Muscle layer of colon (tissue), 2 donors: ENCODE data around the gene CNOT6L.
"Not testable (repeated sequence)": the region's sequence is repeated elsewhere in the genome, so short reads cannot be mapped to it uniquely, and the experiment has no call there.

Source experiments
- H3K27ac ChIP-seq: one replicate; pipeline ENCODE4 v1.7.0; 2013; ENCODE audit warnings: low read depth, mild to moderate bottlenecking, low read length, moderate library complexity
- H3K27me3 ChIP-seq, 2 donors: one replicate each; pipeline ENCODE4 v1.7.0; 2013; ENCODE audit warnings: low read length in 2 of 2, mild to moderate bottlenecking in 2 of 2; ENCODE audit not compliant: insufficient read depth in 2 of 2, control insufficient read depth in 1 of 2
- H3K36me3 ChIP-seq: one replicate; pipeline ENCODE4 v1.7.0; 2013; ENCODE audit warnings: mild to moderate bottlenecking, low read length; ENCODE audit not compliant: insufficient read depth
- H3K4me1 ChIP-seq: one replicate; pipeline ENCODE4 v1.7.0; 2013; ENCODE audit warnings: mild to moderate bottlenecking, low read length; ENCODE audit not compliant: insufficient read depth
- H3K4me3 ChIP-seq, 2 donors: one replicate each; pipeline ENCODE4 v1.7.0; 2013; ENCODE audit warnings: low read length in 2 of 2, low read depth in 1 of 2, mild to moderate bottlenecking in 1 of 2, moderate library complexity in 1 of 2
- H3K9ac ChIP-seq: one replicate; pipeline ENCODE4 v1.7.0; 2013; ENCODE audit warnings: low read length
- H3K9me3 ChIP-seq: one replicate; pipeline ENCODE4 v1.7.0; 2013; ENCODE audit warnings: mild to moderate bottlenecking, low read length
- donor health status: abdominal sarcoma.
- donor health status: Adenocarcinoma of cecum.

The CNOT6L gene

DNA sequence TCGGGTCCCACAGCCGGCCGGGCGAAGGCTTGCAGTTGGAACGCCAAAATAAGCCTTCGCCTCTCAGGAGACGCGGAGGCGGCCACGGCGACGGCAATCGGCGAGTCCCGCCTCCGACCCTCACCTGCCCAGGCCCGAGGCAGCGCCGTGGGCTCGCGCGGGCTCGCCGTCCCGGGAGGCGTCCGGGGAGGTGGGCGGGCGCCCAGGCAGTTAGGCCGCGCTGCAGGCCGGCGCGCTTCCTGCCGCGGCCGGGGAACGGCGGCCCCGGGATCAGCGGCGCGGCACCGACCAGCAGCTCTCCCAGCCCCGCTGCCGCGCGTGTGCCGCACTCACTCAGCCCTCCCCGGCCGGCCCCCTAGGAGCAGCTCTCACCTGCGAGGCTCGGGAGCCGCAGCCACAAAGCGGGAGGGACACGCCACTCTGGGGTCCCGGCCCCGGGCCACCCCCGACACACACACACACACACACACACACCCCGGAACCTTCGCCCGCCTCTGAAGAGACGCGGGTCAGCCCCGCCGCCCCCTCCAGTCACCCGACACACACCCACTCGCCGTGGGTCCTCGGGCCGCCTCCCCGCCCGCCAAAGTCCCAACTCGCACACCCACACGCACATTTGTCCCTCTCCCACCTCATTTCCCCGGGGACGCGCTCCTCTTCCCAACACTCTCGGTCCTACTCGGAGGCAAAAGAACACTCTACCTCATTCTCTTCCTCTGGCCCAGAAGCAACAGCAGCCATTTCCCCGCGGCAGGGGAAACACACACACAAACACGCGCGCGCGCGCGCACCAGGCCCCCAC, at the start of gene CNOT6L:
CNOT6L (minus strand) TSS at position 767 of the 802 bp plus-strand sequence; CDS start at position 707, 60 bp downstream.
- Histone ChIP-seq H3K4me3 (peak within 1 kb of the TSS; percentile 91 to 99), H3K27me3 (no peaks in the 10 kb centered on the region), H3K4me1 (peaks cover 29% of the 10 kb centered on the region), H3K9me3 (no peaks in the 10 kb centered on the region), H3K9ac (peak within 1 kb of the TSS; percentile 92), H3K27ac (peak within 1 kb of the TSS; percentile 100), H3K36me3 (no peaks in the 10 kb centered on the region)

DNA sequence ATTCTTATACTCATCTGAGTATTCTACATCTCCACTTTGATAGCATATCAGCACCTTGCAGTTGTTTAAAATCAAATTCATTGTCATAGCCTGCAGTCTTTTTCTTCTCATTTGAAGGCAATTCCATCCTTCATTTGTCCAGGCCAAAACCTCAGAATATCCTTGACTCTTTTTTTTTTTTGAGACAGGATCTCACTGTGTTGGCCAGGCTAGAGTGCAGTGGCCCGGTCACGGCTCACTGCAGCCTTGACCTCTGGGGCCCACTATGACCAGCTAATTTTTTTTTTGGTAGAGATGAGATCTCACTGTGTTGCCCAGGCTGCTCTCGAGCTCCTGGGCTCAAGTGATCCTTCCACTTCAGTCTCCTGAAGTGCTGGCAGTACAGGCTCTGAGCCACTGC, 46.1 kb upstream of the CNOT6L start:
- Histone ChIP-seq H3K27ac (no peak overlapping the region), H3K4me1 (peaks cover 8% of the 10 kb centered on the region), H3K27me3 (no peaks in the 10 kb centered on the region), H3K9me3 (no peaks in the 10 kb centered on the region), H3K4me3 (no peak overlapping the region), H3K36me3 (no peaks in the 10 kb centered on the region), H3K9ac (no peak overlapping the region)

DNA sequence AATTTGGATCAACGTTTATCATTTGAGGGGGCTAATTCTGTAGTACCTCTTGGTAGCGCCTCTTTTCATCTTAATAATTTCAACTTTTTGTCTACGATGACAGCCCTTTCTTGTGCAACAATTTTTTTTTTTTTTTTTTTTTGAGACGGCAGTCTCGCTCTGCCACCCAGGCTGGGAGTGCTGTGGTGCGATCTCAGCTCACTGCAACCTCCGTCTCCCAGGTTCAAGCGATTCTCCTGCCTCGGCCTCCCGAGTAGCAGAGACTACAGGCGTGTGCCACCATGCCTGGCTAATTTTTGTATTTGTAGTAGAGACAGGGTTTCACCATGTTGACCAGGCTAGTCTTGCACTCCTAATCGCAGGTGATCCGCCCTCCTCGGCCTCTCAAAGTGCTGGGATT, 44.2 kb upstream of the CNOT6L start:
- H3K9me3 ChIP-seq, H3K27me3 ChIP-seq, H3K36me3 ChIP-seq, H3K4me1 ChIP-seq, H3K27ac ChIP-seq: not testable (repeated sequence)
- peak overlapping the region; percentile 93 for H3K9ac ChIP-seq
- peak overlapping the region; percentile 83 to 86 for H3K4me3 ChIP-seq

DNA sequence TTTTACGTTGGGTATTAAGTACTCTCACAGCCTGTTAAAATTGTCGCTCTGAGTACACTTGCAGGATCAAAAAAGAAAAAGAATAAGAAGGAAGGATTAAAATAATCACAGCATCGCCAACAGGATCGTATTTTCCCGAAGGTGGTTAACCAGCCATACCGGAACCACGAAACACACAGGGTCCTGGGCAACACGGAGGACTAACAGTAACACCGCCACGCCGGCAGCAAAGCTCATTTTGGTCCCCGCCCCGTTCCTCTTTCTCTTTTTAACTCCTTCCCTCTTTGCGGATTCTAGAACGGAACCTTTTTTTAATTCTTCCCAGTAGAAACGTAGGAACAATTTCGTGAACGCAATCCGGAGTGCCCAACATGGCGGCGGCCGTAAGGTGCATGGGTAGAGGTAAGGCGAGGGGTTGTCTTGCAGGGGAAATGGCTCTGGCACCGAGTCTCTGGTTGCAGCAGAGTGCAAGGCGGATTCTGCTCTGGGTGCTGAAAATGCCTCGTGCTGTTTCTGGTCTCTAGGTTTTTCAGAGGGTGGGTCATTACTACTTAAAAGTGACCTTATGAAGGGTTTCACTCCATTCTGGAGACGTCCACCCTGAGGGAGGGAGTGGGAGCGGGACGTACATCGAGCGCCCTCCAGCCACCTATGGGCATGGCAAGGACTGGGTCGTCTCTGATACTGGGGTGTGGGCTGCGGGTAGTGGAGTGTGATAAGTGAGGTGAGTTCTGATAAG, 43.5 kb upstream of the CNOT6L start, which contains the start of gene MRPL1:
MRPL1 (plus strand) TSS at position 353 of the 739 bp plus-strand sequence; CDS start at position 372, 19 bp downstream.
- Histone ChIP-seq H3K27me3 (no peaks in the 10 kb centered on the region), H3K36me3 (no peaks in the 10 kb centered on the region)

GRCh38 chr4:77861495-77861894, 42.3 kb upstream of the CNOT6L start:
- Histone ChIP-seq H3K27me3 (no peaks in the 10 kb centered on the region), H3K27ac (peak overlapping the region; percentile 93), H3K9me3 (no peaks in the 10 kb centered on the region), H3K9ac (no peak overlapping the region), H3K36me3 (no peaks in the 10 kb centered on the region), H3K4me3 (peak overlapping the region; percentile 83 to 86), H3K4me1 (peaks cover 8% of the 10 kb centered on the region)

More for the DNA sequence above, 43.5 kb upstream of the CNOT6L start, which contains the start of gene MRPL1:
- peaks cover 8% of the 10 kb centered on the region for H3K4me1 ChIP-seq
- peak within 1 kb of the TSS; percentile 93 for H3K9ac ChIP-seq
- peak within 1 kb of the TSS; percentile 83 to 86 for H3K4me3 ChIP-seq
- H3K27ac ChIP-seq = peak within 1 kb of the TSS; percentile 93
- no peaks in the 10 kb centered on the region for H3K9me3 ChIP-seq

- peaks cover 8% of the 10 kb centered on the region for H3K4me1 ChIP-seq
- no peaks in the 10 kb centered on the region for H3K36me3 ChIP-seq
Measured at GRCh38 chr4:77859256-77859655, 40.1 kb upstream of the CNOT6L start.

GRCh38 chr4:77856152-77856551, 37.0 kb upstream of the CNOT6L start:
- no peak overlapping the region for H3K27ac ChIP-seq

More at GRCh38 chr4:77859256-77859655, 40.1 kb upstream of the CNOT6L start:
- Histone ChIP-seq H3K27ac (no peak overlapping the region), H3K4me3 (no peak overlapping the region), H3K27me3 (no peaks in the 10 kb centered on the region), H3K9me3 (no peaks in the 10 kb centered on the region), H3K9ac (no peak overlapping the region)

DNA sequence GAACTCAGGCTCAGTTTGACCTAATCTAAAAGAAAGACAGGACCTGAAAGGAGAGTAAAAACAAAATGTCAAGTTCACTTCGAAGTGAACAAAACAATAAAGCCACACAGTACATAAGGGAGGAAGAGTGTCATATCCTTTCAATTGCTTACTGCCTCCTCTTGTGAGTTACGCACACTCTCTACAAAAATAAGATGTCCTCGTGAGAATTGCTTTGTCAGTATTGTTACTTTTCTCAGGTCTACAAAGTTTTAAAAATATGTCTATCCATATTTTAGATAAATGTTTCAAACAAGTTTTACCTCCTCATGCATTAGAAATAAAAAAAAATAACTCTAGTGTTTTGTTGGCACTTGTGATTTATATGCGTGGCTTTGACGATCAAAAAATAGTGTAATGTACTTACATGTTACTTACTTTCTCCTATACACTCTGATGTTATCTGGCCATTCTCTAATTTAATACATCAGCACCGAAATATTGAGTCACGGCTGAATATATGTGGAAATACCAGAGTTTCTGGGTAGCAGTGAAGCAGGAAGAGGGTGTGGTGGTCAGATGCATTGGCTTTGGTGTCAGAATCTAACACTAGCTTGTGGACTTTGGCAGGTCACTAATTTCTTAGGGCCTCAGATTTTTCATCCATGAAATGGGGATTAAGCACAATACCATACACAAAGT, 35.4 kb upstream of the CNOT6L start:
- Histone ChIP-seq H3K36me3 (no peaks in the 10 kb centered on the region), H3K4me3 (no peak overlapping the region), H3K27me3 (no peaks in the 10 kb centered on the region), H3K27ac (no peak overlapping the region), H3K9ac (no peak overlapping the region), H3K4me1 (no peaks in the 10 kb centered on the region), H3K9me3 (no peaks in the 10 kb centered on the region)

More at GRCh38 chr4:77856152-77856551, 37.0 kb upstream of the CNOT6L start:
- H3K4me3 ChIP-seq = no peak overlapping the region
- no peaks in the 10 kb centered on the region for H3K9me3 ChIP-seq
- no peak overlapping the region for H3K9ac ChIP-seq
- H3K4me1 ChIP-seq = no peaks in the 10 kb centered on the region
- no peaks in the 10 kb centered on the region for H3K36me3 ChIP-seq
- H3K27me3 ChIP-seq = no peaks in the 10 kb centered on the region

DNA sequence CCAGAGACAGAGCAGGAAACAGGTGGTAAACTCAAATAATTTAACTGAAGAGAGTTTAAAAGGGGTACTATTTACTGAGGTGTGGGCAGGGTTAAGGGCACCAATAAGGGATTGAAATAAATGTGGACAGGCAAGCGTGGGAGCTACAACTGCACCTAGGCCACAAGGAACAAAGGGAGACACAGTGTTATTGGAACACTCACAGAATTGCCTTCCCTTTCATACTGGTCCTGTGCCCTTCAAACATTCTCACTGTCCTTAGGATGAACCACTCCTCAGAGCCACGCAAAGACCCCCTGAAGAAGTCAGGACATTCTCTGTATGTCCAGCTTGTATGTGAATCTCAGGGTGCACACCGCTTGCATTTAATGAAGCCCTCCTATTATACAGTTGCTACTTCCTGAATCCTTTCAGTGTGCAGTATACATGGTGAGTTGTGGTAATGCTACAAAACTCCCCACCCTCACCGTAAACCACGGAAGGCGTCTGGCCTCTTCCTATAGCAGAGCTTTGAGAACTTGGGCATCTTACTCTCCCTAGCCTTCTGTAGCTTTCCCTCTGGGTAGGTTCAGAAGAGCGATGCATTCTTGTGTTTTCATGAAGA, 33.8 kb upstream of the CNOT6L start:
- no peaks in the 10 kb centered on the region for H3K4me1 ChIP-seq
- no peak overlapping the region for H3K27ac ChIP-seq
- H3K27me3 ChIP-seq = no peaks in the 10 kb centered on the region
- no peaks in the 10 kb centered on the region for H3K36me3 ChIP-seq
- H3K9me3 ChIP-seq = no peaks in the 10 kb centered on the region
- H3K4me3 ChIP-seq = no peak overlapping the region
- H3K9ac ChIP-seq = no peak overlapping the region

DNA sequence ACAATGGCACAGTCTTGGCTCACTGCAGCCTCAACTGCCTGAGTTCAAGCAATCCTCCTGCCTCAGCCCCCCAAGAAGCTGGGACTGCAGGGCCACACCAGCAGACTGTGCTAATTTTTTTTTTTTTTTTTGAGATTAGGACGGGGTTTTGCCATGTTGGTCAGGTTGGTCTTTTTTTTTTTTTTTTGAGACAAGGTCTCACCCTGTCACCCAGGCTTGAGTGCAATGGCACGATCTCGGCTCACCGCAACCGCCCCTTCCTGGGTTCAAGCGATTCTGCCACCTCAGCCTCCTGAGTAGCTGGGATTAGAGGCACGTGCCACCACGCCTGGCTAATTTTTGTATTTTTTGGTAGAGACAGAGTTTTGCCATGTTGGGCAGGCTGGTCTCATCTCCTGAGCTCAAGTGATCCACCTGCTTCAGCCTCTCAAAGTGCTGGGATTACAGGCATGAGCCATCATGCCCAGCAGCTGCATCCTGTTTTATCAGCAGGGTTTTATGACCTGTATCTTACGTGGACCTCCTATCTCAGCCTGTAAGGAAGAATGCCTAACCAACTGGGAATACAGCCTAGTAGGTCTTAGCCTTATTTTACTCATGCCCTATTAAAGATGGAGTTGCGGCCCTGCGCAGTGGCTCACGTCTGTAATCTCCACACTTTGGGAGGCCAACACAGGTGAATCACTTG, 30.3 kb upstream of the CNOT6L start:
- Histone ChIP-seq H3K36me3 (no peaks in the 10 kb centered on the region), H3K9ac (no peak overlapping the region), H3K27ac (no peak overlapping the region), H3K4me3 (no peak overlapping the region), H3K4me1 (no peaks in the 10 kb centered on the region), H3K9me3 (no peaks in the 10 kb centered on the region), H3K27me3 (no peaks in the 10 kb centered on the region)
